ENCODE measurements around the gene POLN.

Gene POLN

DNA sequence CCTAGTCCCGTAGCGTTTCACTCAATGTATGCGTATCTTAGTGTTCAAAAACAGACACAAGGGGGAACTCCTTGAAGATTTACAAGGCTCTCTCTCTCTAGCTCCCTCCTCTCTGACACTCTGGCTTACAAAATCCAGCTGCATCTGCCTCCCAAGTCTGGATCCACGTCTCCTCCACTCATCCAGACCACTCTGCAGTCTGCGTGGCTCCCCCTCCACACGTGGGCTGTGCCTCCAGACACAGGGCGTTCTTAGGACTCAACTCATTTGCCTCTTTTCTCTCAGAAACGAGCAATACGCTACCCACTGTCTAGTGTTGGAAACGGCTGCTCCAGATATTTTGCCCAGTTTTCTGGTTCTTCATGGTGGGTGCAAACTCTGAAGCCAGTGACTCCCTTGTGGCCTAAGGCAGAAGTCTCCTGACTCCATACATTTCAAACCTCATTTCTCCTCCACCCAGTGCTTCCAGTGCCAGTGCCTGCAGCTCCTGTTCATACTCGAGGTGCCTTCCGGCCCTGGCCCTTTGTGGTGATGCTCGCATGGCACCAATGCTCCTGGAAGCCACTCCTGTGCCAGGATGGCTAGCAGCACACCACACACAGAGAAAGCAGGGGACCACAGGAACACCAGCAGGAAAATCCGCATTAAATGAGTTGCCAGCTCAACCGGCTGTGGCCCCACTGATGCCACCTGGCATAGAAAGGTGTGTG lies 158.7 kb downstream of the POLN start:
- DNase-seq (ENCODE audit: low spot score): no peak

DNA sequence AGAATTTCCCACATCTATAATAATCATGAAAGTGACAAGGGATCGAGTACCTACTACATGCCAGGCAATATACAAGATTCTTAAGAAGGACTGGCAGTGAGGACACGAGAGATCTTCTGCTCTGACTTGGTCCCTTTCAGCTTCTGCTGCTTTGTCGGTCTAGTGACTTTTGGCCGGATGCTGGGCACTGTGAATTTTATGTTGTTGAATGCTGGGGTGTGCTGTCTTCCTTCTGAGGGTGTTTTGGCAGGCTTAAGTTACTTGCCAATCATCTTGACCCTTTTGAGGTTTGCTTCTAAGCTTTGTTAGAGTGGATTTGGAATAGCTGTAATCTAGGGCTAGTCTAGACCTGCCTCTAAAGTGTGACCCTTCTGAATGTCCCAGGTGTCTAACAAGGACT lies 159.3 kb downstream of the POLN start:
- no peak for DNase-seq (ENCODE audit: low spot score)

DNA sequence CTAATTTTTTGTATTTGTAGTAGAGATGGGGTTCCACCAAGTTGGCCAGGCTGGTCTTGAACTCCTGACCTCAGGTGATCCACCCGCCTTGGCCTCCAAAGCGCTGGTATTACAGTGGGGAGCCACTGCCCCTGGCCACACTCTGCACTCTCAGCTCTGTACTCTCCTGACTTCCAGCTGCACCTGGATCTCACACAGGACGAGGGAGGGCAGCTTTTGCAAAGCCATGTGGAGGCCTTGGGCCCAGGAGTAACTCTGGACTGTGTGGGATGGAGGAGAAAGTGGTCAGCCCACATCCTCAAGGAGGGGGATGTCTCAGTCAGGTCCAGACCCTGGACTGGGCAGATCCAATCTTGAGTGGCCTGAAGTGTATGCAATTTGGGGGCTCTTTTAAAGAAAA lies 159.8 kb downstream of the POLN start:
- no peak for DNase-seq (ENCODE audit: low spot score)

DNA sequence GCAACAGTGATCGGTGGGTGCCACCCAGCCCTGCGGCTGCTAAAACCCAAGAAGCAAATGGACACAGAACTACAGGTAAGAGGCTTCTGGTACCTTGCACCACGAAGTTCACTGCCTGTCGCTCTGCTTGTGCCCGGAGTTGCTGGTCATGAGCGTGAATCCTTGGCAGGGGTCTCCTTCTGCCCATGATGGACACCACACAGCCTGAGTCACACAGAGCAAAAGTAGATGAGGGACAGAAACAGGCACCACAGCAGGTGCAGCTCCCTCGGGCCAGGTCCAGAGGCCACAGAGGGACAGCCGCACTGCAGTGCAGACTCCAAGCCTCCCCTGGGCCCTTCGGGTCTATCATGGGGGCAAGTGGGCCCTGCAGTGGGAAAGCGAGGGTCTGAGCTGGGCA lies 160.4 kb downstream of the POLN start:
- no peak for DNase-seq (ENCODE audit: low spot score)

DNA sequence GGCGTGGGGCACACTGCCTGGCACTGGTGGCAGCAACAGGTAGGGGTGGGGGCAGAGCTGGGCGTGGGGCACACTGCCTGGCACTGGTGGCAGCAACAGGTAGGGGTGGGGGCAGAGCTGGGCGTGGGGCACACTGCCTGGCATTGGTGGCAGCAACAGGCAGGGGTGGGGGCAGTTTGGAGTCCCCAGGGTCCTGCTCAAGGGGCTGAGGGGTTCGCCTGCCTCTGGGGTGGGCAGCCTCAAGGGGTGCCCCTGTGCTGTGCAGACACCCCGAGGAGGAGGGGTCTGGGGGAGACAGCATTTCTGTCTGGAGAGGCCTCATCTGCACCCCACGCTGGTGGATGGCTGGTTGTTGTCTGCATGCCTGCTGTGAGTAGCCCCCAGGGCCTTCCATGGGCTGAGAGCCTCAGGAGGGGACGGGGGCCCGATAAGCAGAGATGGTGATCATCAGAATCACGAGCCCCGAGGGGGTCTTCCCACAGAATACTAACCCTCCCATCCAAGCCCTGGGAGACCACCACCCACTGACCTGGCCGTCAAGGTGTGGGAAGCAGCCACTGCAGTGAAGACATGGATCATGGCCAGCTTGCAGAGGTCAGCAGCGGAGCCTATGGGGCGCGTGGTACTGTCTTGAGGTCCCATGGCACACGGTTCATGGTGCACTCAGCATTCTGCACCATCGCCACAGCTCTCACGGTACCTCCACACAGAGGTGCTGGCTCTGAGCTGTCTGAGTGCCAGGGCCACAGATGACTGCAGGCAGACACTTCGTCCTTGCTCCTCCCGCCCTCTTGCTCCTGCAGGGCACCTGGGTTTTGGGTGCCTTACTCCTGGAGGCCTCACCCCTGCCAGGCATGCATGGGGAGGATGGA lies 161.3 kb downstream of the POLN start:
- DNase-seq (ENCODE audit: low spot score): no peak

DNA sequence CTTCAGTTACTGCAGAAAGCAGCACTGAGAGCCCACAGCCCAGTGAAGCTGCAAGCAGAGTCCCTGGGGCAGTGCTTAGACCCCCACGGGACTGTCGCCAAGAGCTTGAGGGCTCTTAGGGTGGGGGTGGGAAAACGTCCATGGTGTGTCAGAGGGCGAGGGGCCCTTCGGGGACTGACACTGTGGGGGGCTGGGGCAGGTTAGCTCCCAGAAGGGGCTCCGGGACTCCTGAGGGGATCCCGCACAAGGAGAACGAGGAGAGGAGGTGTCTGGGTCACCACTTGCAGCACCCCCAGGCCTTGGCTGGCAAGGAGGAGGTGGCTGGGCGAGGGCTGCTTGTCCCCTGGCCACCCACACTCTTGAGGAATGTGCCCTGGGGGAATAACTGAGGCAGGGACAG lies 162.0 kb downstream of the POLN start:
- no peak for DNase-seq (ENCODE audit: low spot score)

DNA sequence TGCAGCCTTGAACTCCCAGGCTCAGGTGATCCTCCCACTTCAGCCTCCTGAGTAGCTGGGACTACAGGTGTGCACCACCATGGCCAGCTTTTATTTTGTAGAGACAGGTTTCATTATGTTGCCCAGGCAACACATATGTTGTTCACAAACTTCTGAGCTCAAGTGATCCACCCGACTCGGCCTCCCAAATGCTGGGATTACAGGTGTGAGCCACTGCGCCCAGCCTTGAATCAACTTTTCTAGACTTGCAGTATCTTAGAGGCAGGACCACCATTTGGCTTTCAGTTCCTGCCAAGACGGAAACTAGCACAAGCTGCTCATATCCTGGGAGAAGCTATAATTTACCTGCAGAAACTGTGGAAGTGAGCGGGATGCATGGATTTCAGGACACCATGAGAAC lies 162.9 kb downstream of the POLN start:
- no peak for DNase-seq (ENCODE audit: low spot score)

DNA sequence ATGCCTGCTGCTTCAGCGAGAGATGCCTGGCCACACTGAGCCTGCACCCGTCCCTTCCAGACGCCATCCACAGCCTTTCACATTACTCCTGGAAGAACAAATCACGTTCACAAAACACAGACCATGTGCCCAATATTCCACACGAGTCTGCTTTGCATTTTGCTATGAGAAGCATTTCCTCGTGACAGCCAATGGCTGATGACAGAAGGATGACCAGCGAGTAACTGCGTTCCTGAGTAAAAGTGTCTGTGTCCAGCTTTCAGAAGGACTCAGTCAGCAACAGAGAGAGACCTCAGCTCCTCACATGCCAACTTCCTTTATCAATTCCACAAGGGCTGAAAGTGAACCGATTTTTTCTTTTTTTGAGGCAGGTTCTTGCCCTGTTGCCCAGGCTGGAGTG lies 163.3 kb downstream of the POLN start:
- DNase-seq (ENCODE audit: low spot score): no peak

DNA sequence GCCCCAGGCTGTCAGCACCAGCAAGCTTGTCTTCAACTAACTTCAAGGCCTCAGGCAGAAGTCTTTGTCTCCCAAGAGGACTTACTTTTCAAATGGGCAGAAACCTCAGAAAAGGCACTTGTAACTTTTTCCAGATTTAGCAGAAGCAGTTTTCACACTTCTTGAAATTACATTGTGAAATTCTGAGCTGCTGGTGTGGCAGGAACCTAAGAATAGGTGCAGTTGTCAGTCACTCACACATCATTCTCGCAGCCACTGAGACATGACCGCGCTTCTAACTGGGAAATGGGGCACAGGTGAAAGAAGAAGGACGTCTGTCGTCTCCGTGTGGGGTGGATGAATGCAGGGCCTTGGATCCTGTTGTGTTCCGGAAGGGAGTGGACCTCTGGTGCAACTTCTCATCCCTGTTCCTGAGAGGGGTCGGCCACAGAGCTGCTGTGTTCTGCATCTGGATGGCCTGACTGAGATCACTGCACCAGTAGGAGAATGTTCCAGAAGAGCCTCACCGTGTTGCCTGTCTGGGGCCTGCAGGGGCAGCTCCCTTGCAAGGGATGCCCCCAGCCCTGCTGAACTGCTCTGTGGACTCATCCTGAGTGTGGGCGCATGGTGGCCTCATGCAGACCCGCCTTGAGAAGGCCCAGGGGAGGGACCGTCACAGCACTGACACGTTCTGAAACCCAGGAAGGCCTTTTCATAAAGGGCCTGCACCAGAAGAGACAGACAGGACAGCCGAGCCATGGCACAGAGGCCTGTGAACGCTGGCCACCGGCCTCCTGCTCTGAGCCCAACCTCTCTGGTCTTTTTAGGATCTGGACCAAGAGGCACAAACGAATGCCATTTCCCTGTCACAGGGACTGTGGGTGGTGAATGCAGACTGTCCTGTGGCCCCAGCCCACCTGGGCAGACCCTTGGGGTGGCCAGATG lies 164.1 kb downstream of the POLN start:
- DNase-seq (ENCODE audit: low spot score): no peak

DNA sequence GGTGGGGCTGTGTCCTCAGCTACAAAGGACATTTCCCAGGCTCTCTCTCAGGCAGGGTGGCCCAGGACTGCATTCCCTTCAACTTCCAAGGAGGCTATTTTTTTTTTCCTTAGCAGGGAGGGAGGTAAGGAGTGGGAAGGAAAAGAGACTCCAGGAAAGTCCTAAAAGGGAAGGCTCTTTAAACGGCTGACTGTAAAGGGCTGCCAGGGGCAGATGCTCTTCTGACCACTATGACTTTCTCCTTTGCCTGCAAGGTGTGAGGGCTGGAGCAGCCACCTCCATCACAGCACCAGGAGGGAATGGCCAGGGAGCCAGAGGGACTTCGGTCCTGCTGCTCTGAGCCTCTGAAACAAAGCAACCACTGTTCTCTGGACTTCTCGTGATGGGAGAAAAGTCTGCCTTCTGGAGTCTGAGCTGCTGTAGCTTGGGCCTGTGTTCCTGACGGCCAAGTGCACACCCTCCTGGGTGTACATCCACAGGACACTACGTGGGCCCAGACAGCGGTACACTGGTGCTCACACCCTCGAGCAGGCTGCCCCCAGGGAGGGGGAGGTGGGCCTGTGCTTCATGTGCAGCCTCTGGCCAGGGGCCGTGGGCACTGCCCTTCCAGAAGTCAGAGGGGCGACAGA lies 164.9 kb downstream of the POLN start:
- no peak for DNase-seq (ENCODE audit: low spot score)

DNA sequence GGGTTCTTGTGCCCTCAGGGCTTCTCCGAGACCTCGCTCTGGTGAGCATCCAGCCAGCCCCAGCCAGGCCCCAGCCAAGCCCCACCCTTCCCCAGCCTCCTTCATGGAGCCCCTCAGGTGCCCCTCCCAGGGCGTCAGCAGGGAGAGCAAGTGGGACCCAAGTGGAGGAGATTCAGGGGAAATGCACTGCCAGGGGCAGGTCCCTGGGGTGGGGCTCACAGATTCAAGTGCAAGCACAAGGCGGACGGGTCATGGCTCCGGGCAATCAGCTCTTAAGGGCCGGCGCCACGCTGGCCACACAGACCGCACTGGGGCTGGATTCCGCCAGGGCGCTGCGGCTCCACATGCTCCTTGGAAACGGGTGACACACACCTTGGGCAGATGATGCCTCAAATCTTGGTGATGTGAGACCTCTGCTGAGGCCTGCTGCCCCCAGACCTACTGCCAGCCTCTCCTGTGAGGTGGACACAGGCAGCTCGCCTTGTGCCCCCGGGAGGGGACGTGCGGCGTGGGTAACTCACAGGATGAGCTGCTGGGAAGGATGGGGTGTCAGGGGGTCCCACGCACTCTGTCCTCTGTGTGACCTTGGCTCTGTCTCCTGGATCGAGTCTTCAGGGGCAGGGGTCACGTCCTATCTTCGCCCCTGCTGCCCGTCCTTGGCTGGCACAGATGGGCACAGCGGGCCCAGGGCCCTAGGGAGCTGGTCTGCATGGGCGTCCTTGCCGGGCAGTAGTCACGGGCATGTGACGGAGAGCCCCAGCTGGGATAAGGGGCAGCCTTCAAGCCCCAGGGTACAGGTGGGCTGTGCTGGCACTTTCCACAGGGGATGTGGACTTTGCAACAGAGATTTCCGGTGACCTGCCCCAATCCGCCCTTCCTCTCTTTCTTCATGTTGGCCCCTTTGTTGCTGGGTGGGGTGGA lies 165.7 kb downstream of the POLN start:
- DNase-seq (ENCODE audit: low spot score): no peak

DNA sequence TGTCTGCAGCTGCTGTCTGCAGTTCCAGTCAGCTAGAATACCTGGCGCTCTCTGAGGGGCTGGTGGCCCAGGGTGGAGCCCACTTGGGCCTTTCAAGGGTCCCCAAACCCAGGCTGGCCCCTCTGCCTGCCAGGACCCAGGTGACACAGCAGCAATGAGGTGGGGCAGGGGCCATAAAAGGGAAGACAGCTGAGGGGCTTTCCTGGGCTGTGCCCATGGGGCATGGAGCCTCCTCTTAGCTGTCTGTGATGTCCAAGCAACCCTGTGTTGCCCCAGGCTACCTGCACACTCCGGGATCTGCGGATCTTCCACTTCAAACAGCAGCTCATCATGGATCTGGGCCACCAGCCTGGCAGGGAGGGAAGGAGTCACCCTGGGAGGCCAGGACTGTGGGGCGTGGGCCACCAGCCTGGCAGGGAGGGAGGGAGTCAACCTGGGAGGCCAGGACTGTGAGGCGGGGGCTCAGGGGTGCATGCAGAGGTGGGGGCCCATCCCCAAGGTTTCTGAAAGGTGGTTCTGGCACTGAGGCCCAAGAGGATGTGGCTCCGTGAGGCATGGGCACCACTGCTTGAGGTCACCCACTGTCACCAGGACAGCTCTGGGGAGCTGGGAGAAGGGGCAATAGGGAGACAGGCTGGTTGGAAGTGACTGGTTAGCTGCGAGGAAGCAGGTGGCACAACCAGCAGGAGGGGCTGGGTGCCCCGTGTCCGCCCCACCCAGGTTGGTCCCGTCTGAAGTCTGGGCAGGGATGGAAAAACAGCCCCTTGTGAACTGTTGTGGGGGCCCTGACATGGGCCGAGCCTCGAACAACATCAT lies 166.5 kb downstream of the POLN start:
- DNase-seq (ENCODE audit: low spot score): no peak

DNA sequence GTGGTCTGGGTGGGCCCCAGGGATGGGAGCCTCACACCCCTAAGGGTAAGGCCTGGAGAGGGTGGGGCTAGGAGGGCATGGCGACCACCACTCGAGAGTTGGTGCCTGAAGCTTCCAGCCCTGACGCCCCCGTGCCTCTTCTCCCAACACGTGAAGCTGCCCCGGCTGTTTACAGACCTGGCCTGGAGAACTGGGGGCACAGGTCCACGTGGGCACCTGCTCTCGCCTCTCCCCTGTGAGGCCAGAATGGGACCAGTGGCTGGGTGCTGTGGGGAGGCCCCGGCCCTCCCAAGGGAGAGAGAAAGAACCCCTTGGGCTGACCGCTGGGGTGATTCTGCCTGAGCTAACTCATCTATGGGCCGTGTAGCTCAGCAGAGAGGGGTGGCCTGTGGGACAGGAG lies 167.3 kb downstream of the POLN start:
- DNase-seq (ENCODE audit: low spot score): no peak

DNA sequence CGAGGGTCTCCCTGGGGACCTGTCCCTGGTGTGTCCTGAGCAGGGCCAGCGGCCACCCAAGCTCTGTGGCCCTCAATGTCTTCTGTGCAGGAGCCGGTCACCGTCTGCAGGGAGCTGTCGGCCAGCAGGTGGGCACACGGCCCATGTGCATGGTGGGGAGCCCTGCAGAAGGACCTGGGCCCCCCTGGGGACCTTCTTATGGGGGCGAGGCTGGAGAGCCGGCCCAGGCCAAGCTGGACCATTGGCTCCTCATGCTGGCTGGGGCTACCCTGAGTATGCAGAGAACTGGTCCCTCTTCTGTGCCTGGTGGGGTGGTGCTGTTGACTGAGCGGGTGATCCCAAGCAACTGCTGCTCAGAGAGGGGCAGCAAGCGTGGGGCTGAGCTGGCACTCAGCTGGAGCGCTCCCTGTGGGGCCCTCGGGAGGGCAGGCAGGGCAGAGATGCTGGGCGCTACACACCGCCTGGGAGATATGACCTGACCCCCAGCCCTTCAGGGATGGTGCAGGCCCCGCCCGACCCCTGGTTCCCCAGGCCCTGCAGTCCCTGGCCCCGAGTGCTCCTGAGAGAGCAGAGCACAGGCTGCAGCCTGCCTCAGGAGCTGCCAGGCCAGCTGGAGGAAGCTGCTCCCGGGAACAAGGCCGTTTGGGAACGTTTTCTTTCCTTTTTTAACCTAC lies 168.0 kb downstream of the POLN start:
- no peak for DNase-seq (ENCODE audit: low spot score)

DNA sequence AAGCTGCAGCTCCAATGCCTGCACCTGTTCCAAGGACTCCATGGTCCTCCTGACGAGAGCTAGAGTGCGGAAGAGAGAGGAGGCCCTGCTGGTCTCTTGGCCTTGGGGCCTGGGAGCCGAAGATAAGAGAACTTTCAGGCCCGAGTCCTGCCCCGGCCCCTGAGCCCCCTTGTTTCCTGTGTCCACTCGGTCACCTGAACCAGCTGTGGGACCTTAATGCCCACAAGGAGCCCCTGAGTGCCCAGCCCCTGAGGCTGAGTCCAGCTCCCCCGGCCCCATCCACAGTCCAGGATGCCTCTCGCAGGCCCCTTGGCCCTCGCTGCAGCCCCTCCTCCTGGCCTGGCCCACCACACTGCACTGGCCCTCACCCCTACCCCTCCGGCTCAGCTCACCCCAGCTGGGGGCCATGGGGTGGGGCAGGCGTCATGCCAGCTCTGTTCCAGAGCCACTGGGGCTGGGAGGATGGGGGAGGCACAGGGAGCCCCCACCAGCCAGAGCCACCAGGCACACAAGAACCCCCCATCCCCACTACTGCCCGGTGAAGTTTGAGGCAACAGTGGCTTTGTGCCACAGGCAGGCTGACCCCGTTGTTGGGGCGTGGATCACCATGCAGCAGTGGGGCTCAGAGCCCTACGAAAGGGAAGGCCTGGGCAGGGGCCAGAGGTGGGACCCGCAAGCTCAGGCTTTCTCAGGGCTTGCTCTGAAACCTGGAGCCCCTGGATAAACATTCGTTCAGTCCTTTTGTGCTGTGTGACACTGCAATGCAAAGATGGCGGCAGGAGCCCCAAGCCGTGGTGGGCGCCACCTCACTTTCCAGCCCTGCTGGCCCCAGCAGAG lies 168.7 kb downstream of the POLN start:
- no peak for DNase-seq (ENCODE audit: low spot score)

DNA sequence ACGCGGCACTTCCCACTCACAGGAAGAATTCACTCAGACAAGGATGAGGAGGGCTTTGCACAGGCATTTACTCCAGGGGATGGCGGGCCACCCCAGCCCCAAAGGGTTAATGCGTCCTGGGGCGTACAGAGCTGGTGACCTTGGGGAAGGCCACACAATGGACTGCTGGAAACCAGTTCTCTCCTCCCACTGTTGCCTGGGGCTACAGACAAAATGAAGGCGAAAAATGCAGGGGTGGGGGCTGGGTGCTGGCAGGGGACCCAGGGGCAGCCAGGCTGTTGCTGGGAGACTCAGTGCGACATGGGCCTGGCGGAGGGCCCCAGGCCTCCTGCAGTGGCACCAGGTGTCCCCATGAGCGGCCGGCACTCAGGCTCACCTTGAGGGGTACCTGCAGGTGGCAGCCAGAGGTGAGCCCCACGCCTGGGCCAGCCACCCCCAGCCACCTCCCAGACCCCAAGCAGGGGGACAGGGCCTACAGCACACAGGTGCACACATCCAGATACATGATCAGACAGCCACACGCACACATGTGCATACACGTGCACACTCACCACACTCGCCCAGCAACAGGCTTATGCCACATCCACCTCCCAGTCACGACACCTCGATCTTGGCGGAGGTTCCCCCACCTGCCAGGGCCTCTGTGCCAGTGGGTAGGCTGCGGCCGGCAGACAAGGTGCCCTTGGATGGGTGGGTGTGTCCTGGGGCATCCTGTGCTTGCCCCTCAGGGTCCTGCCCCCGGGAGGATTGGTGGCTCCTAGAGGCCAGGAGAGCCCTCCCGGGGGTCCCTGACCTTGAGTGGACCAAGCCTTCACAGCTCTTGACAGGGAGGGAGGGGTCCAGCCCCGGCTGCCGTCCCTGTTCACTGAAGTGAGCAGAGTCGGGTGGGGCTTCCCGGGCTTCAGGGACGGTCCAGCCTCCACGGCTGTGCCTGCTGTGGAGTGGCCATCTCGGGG lies 169.7 kb downstream of the POLN start:
- DNase-seq (ENCODE audit: low spot score): no peak

DNA sequence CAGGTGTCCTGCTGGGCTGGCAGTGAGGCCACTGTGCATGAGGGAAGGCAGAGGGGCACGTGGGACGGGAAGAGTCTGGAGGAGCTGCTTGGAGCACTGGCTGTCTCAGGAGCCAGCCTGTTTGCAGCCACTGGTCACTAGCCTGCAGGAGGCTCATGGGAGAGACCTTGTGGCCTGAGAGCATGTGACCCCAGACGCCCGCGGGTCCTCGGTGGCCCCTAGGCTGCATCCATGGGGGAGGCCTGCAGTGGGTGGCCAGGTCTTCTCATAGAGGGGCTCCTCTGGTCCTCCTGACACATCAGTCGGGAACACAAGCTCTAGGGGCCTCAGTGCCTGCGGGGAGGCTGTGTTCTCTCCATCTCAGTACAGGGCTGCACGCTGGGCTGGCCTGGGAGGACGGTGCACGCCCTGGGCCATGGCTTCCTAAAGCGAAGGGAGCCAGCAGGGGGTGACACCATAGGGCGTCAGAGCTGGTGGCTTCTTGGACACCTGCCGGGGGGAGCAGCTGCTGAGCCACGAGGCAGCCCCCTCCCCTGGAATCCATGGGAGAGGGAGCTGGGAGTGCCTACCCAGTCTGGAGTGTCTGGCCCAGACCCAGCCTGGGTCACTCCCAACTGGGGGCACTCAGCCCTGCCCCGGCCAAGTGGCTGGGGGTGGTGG lies 170.5 kb downstream of the POLN start:
- no peak for DNase-seq (ENCODE audit: low spot score)
